ENCODE results near the gene ELMO1.

The ELMO1 gene

DNA sequence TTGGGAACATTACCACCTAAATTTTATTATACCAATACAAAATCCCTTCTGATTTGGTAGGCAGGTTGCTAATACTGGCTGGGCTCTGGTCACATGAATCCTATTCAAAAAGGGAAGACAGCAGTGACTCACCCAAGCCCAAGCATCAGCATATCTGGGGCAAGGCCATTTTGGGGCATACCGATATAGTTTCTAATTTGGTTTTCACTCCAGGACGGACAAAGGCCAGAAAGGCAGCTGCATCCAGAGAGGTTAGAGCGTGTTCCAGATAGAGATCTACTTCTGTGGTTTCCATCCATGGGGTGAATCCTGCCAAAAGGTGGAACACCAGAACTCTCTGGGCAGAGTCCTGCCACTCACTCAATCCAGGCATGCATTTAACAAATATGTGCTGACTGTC lies 335.8 kb downstream of the ELMO1 start:
- peaks cover 40% of the 10 kb centered on the region for H3K36me3 Mint-ChIP-seq (ENCODE audit: low read depth)
- peak overlapping the region; percentile 81 for H3K27ac Mint-ChIP-seq
- peaks cover 4% of the 10 kb centered on the region for H3K9me3 Mint-ChIP-seq
- peaks cover 71% of the 10 kb centered on the region for H3K4me1 Mint-ChIP-seq (ENCODE audit: low read depth)
- H3K27me3 Mint-ChIP-seq, result no peaks in the 10 kb centered on the region
- H3K4me3 Mint-ChIP-seq, result no peak overlapping the region

GRCh38 chr7:37112218-37112617 lies 336.4 kb downstream of the ELMO1 start:
- Mint-ChIP-seq H3K36me3 (ENCODE audit: low read depth) (peaks cover 46% of the 10 kb centered on the region), H3K27me3 (no peaks in the 10 kb centered on the region), H3K4me1 (ENCODE audit: low read depth) (peaks cover 73% of the 10 kb centered on the region), H3K27ac (no peak overlapping the region), H3K9me3 (peaks cover 4% of the 10 kb centered on the region), H3K4me3 (no peak overlapping the region)

DNA sequence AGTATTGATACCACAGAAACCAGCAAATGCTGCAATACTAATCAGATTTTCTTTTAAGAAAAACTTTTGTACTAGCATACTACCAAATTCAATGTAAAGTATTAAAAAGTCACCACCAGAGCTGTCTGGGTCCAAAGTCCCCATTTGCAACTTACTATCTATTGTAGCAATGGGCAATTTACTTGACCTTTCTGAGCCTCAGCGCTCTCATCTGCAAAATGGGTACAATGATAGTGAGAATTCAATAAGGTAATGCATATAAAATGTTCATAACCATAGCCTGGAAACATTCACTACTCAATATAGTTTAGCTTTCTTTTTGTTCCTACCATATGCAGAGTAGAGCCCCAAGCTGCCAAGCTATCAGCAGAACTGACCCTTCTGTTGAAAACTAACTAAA lies 337.2 kb downstream of the ELMO1 start:
- no peak overlapping the region for H3K4me3 Mint-ChIP-seq

GRCh38 chr7:37110660-37111424 lies 337.8 kb downstream of the ELMO1 start:
- Mint-ChIP-seq H3K36me3 (ENCODE audit: low read depth) (peaks cover 55% of the 10 kb centered on the region), H3K27me3 (no peaks in the 10 kb centered on the region), H3K4me3 (no peak overlapping the region), H3K27ac (no peak overlapping the region), H3K9me3 (peaks cover 4% of the 10 kb centered on the region), H3K4me1 (ENCODE audit: low read depth) (peaks cover 61% of the 10 kb centered on the region)

More for the DNA sequence above, 337.2 kb downstream of the ELMO1 start:
- Mint-ChIP-seq H3K4me1 (ENCODE audit: low read depth) (peaks cover 67% of the 10 kb centered on the region), H3K27ac (no peak overlapping the region), H3K27me3 (no peaks in the 10 kb centered on the region), H3K36me3 (ENCODE audit: low read depth) (peaks cover 53% of the 10 kb centered on the region), H3K9me3 (peaks cover 4% of the 10 kb centered on the region)

DNA sequence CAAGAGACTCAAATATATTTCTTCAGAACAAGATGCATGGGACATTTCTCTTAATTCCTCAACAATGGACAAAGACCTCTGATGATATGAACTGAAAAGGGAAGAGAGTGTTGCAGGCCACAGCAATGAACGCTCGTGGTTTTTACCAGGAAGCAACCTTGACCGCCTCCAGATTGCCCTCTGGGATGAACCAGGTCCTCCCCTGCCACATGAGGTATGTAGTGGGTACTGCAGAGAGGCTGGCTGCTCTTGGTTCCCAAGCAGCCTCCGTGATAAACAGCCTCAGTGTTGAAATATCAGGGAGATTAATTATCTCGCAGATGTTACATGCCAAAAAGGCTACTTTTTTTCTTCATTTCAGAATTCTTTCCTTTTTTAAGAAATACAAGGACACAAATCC lies 338.8 kb downstream of the ELMO1 start:
- H3K36me3 Mint-ChIP-seq (ENCODE audit: low read depth), result peaks cover 55% of the 10 kb centered on the region
- no peak overlapping the region for H3K27ac Mint-ChIP-seq
- no peak overlapping the region for H3K4me3 Mint-ChIP-seq
- H3K4me1 Mint-ChIP-seq (ENCODE audit: low read depth), result peaks cover 56% of the 10 kb centered on the region
- peaks cover 4% of the 10 kb centered on the region for H3K9me3 Mint-ChIP-seq
- H3K27me3 Mint-ChIP-seq, result no peaks in the 10 kb centered on the region

DNA sequence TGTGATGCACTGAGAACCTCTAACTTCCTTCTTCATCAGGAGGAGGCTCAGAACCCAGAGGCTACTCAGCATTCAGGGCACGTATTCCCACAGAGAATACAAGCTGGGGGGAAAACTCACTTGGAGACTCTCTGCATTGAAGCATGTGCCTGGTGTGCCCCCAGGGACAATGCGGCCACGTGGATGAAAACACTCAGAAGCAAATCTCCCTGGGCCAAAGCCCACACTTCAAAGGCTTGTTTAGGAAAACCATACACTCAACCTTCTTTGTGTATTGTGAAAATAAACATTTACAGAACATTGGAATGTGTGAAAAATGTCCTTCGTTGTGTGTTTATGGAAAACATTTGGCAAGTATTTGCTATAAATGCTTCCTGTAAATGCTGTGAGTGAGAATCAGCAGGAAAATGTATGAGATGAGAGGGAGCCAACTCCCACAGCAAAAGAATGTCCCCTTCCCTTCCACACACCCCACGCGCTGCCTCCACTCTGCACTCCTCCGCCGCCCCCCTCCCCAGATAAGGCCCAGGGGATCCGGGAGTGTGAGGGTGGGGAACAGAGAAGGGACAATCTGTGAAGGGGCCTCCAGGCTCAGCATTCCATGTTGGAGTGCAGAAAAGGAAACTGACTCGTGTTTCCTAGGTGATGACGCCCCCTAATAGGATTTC lies 339.5 kb downstream of the ELMO1 start:
- no peak overlapping the region for H3K27ac Mint-ChIP-seq
- peaks cover 4% of the 10 kb centered on the region for H3K9me3 Mint-ChIP-seq
- no peak overlapping the region for H3K4me3 Mint-ChIP-seq
- no peaks in the 10 kb centered on the region for H3K27me3 Mint-ChIP-seq
- peaks cover 54% of the 10 kb centered on the region for H3K4me1 Mint-ChIP-seq (ENCODE audit: low read depth)
- peaks cover 53% of the 10 kb centered on the region for H3K36me3 Mint-ChIP-seq (ENCODE audit: low read depth)

DNA sequence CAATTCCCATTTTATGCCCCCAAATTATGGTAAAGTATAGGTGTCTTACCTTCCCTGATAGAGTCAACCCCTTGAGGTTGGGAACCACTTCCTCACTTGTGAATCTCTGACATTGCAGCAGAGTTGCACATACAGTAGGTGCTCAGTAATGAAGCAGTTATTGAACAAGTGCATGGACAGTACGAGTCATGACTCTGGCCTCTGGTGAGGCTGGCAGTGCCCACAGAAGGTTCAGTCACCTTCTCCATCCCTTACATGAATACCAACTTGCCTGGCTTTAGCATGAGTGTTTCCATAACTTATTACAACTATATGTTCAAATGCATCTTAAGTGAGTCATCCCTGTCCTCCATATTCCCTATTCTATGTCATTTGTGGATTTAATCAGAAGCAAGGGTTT lies 340.0 kb downstream of the ELMO1 start:
- Mint-ChIP-seq H3K4me3 (no peak overlapping the region), H3K4me1 (ENCODE audit: low read depth) (peaks cover 49% of the 10 kb centered on the region), H3K27ac (peak overlapping the region; percentile 68), H3K27me3 (no peaks in the 10 kb centered on the region), H3K9me3 (peaks cover 4% of the 10 kb centered on the region), H3K36me3 (ENCODE audit: low read depth) (peaks cover 50% of the 10 kb centered on the region)

GRCh38 chr7:37107047-37107750 lies 341.5 kb downstream of the ELMO1 start:
- Mint-ChIP-seq H3K4me1 (ENCODE audit: low read depth) (peaks cover 52% of the 10 kb centered on the region), H3K9me3 (no peaks in the 10 kb centered on the region), H3K4me3 (no peak overlapping the region), H3K27ac (no peak overlapping the region), H3K27me3 (no peaks in the 10 kb centered on the region), H3K36me3 (ENCODE audit: low read depth) (peaks cover 43% of the 10 kb centered on the region)

- Mint-ChIP-seq H3K36me3 (ENCODE audit: low read depth) (peaks cover 32% of the 10 kb centered on the region), H3K9me3 (no peaks in the 10 kb centered on the region), H3K27me3 (no peaks in the 10 kb centered on the region), H3K27ac (no peak overlapping the region), H3K4me1 (ENCODE audit: low read depth) (peaks cover 59% of the 10 kb centered on the region), H3K4me3 (no peak overlapping the region)
These were observed 342.9 kb downstream of the ELMO1 start for GRCh38 chr7:37105762-37106161.

GRCh38 chr7:37104822-37105518 lies 343.7 kb downstream of the ELMO1 start:
- Mint-ChIP-seq H3K27ac (no peak overlapping the region), H3K27me3 (no peaks in the 10 kb centered on the region), H3K9me3 (no peaks in the 10 kb centered on the region), H3K36me3 (ENCODE audit: low read depth) (peaks cover 36% of the 10 kb centered on the region), H3K4me1 (ENCODE audit: low read depth) (peaks cover 58% of the 10 kb centered on the region), H3K4me3 (no peak overlapping the region)

GRCh38 chr7:37102518-37103137 lies 346.0 kb downstream of the ELMO1 start:
- no peak overlapping the region for H3K4me3 Mint-ChIP-seq
- H3K36me3 Mint-ChIP-seq (ENCODE audit: low read depth), result peaks cover 39% of the 10 kb centered on the region
- H3K4me1 Mint-ChIP-seq (ENCODE audit: low read depth), result peaks cover 35% of the 10 kb centered on the region
- no peak overlapping the region for H3K27ac Mint-ChIP-seq
- no peaks in the 10 kb centered on the region for H3K9me3 Mint-ChIP-seq
- H3K27me3 Mint-ChIP-seq, result no peaks in the 10 kb centered on the region

GRCh38 chr7:37100735-37101331 lies 347.8 kb downstream of the ELMO1 start:
- Mint-ChIP-seq H3K36me3 (ENCODE audit: low read depth) (peaks cover 42% of the 10 kb centered on the region), H3K27me3 (no peaks in the 10 kb centered on the region), H3K9me3 (no peaks in the 10 kb centered on the region), H3K4me3 (no peak overlapping the region), H3K27ac (no peak overlapping the region), H3K4me1 (ENCODE audit: low read depth) (peaks cover 29% of the 10 kb centered on the region)

- peaks cover 29% of the 10 kb centered on the region for H3K4me1 Mint-ChIP-seq (ENCODE audit: low read depth)
These were observed 349.9 kb downstream of the ELMO1 start for GRCh38 chr7:37098762-37099161.

GRCh38 chr7:37097983-37098382 lies 350.7 kb downstream of the ELMO1 start:
- peaks cover 26% of the 10 kb centered on the region for H3K4me1 Mint-ChIP-seq (ENCODE audit: low read depth)
- no peak overlapping the region for H3K27ac Mint-ChIP-seq
- no peaks in the 10 kb centered on the region for H3K27me3 Mint-ChIP-seq
- no peaks in the 10 kb centered on the region for H3K9me3 Mint-ChIP-seq
- no peak overlapping the region for H3K4me3 Mint-ChIP-seq
- peaks cover 69% of the 10 kb centered on the region for H3K36me3 Mint-ChIP-seq (ENCODE audit: low read depth)

More at GRCh38 chr7:37098762-37099161, 349.9 kb downstream of the ELMO1 start:
- Mint-ChIP-seq H3K27ac (no peak overlapping the region), H3K36me3 (ENCODE audit: low read depth) (peaks cover 62% of the 10 kb centered on the region), H3K27me3 (no peaks in the 10 kb centered on the region), H3K4me3 (no peak overlapping the region), H3K9me3 (no peaks in the 10 kb centered on the region)

Data from stimulated activated naive CD8-positive, alpha-beta T cell treated with anti-CD3 and anti-CD28 coated beads, Interleukin-15, Interleukin-2, amounts not matched to agents 100 ng/mL and 50 ng/mL, for 24 hours (primary cell).